Lung (tissue), 12 donors: ENCODE results near the gene ATP11A. TPM values are rescaled to one million over a fixed set of nuclear protein-coding genes. Genes with fewer than 3 reads are reported as not detected.

ENCODE experiments used
- ATAC-seq: fragments of 200-7000 bp; cut with Tn5 transposase; one replicate; pipeline ENCODE4 v1.9.1; 2020; ENCODE audit warnings: moderate number of reproducible peaks; ENCODE audit not compliant: insufficient read depth, low FRiP score
- DNase-seq, 3 donors: peaks; one replicate each; pipeline ENCODE4 v3.0.0-alpha.2; 2013 to 2017
- H3K27ac ChIP-seq, 2 donors: one replicate each; pipeline ENCODE4 v1.5.1; 2013; ENCODE audit warnings: mild to moderate bottlenecking in 2 of 2, moderate library complexity in 2 of 2, control low read depth in 1 of 2, inconsistent platforms in 1 of 2, low read depth in 1 of 2, low read length in 1 of 2
- H3K27me3 ChIP-seq, 3 donors: one replicate each; pipeline ENCODE4 v1.5.1; 2013; ENCODE audit warnings: low read length in 2 of 3; ENCODE audit not compliant: control insufficient read depth in 3 of 3, insufficient read depth in 3 of 3
- H3K36me3 ChIP-seq, 4 donors: one replicate each; pipeline ENCODE4 v1.5.1; 2013; ENCODE audit warnings: low read length in 4 of 4, mild to moderate bottlenecking in 1 of 4, moderate library complexity in 1 of 4; ENCODE audit not compliant: control insufficient read depth in 4 of 4, insufficient read depth in 4 of 4
- H3K4me1 ChIP-seq, 5 donors: one replicate each; pipeline ENCODE4 v1.5.1; 2013; ENCODE audit warnings: low read length in 5 of 5, mild to moderate bottlenecking in 2 of 5, moderate library complexity in 1 of 5; ENCODE audit not compliant: control insufficient read depth in 5 of 5, insufficient read depth in 5 of 5
- H3K4me3 ChIP-seq: one replicate; pipeline ENCODE4 v1.5.1; 2013; ENCODE audit warnings: mild to moderate bottlenecking, control low read depth, moderate library complexity
- H3K9ac ChIP-seq, 2 donors: one replicate each; pipeline ENCODE4 v1.5.1; 2013; ENCODE audit warnings: low read length in 2 of 2, control low read depth in 1 of 2; ENCODE audit not compliant: insufficient read depth in 1 of 2
- H3K9me3 ChIP-seq, 4 donors: one replicate each; pipeline ENCODE4 v1.5.1; 2013; ENCODE audit warnings: low read length in 3 of 4, mild to moderate bottlenecking in 1 of 4, moderate library complexity in 1 of 4; ENCODE audit not compliant: control insufficient read depth in 4 of 4, insufficient read depth in 3 of 4
- CTCF ChIP-seq: IDR thresholded peaks from 2 replicates; pipeline ENCODE4 v1.5.1; 2012; ENCODE audit warnings: mild to moderate bottlenecking; ENCODE audit errors: control extremely low read depth, extremely low read depth
- WGBS, 2 donors: extraction: QIAGEN DNeasy Blood & Tissue Kit; methylation state at CpG; one replicate each; pipeline ENCODE4 v1.1.7; 2013; 5-methylcytosine and 5-hydroxymethylcytosine counted together
- polyA plus RNA-seq, 2 donors: library from polyadenylated mRNA; stranded (reverse); fragments of 200-250 nt; gene quantifications; one replicate each; pipeline ENCODE4 v1.2.1, GENCODE V29; 2013
- total RNA-seq, 2 donors: library from RNA; depleted of rRNA in 1 of 2; stranded (reverse); fragments of >200 nt in 1 of 2; gene quantifications; one replicate each; pipeline ENCODE4 v1.2.1, GENCODE V29; 2014 to 2021
- donor health status: control.
- donor health status: control.
- donor health status: Bipolar disorder and iron deficiency.
- donor health status: healthy.
- donor health status: DM: yes; HTN: yes; CAD: no.

Gene ATP11A
- total and polyA plus RNA-seq, 4 donors = 46.3 to 317 (median 162) TPM

- peaks cover 15 to 69% (median 24%) of the 10 kb centered on the region in 4 donors for H3K36me3 ChIP-seq
- H3K27ac ChIP-seq = no peak overlapping the region
- peaks cover 0 to 5% (median 0%) of the 10 kb centered on the region in 5 donors for H3K4me1 ChIP-seq
- 91 to 95% methylated on average over 16 of the region's 16 CpGs for WGBS, 2 donors
- H3K4me3 ChIP-seq = no peak overlapping the region
- H3K9me3 ChIP-seq = peaks cover 0 to 3% (median 0%) of the 10 kb centered on the region in 4 donors
- no peak overlapping the region for H3K9ac ChIP-seq
- no peaks in the 10 kb centered on the region for H3K27me3 ChIP-seq
- DNase-seq = no peak
- no peak for TF ChIP-seq CTCF
- no peak for ATAC-seq
These were observed 145.5 kb downstream of the ATP11A start for GRCh38 chr13:112835344-112835743.

- ATAC-seq = no peak
- no peak for DNase-seq
- peaks cover 15 to 73% (median 24%) of the 10 kb centered on the region in 4 donors for H3K36me3 ChIP-seq
- no peak overlapping the region for H3K27ac ChIP-seq
- H3K27me3 ChIP-seq = no peaks in the 10 kb centered on the region
- WGBS, 2 donors = 85 to 98% methylated on average over 10 of the region's 10 CpGs
- H3K4me1 ChIP-seq = peaks cover 0 to 5% (median 0%) of the 10 kb centered on the region in 5 donors
- no peak overlapping the region for H3K4me3 ChIP-seq
- TF ChIP-seq CTCF = no peak
- no peak overlapping the region for H3K9ac ChIP-seq
- peaks cover 0 to 3% (median 0%) of the 10 kb centered on the region in 4 donors for H3K9me3 ChIP-seq
These were observed 146.0 kb downstream of the ATP11A start for GRCh38 chr13:112835796-112836195.

- H3K27ac ChIP-seq = no peak overlapping the region
- no peak for DNase-seq
These were observed 147.1 kb downstream of the ATP11A start for GRCh38 chr13:112836940-112837339.

More at GRCh38 chr13:112836940-112837339, 147.1 kb downstream of the ATP11A start:
- ATAC-seq = no peak
- peaks cover 0 to 5% (median 0%) of the 10 kb centered on the region in 5 donors for H3K4me1 ChIP-seq
- H3K9me3 ChIP-seq = no peaks in the 10 kb centered on the region
- H3K4me3 ChIP-seq = no peak overlapping the region
- peaks cover 9 to 67% (median 19%) of the 10 kb centered on the region in 4 donors for H3K36me3 ChIP-seq
- H3K9ac ChIP-seq = no peak overlapping the region
- WGBS, 2 donors = 88 to 89% methylated on average over 12 of the region's 12 CpGs
- H3K27me3 ChIP-seq = no peaks in the 10 kb centered on the region
- no peak for TF ChIP-seq CTCF
